Gastrocnemius medialis (tissue), 4 donors: ENCODE measurements around the gene UNC13D.

Source experiments
- POLR2A ChIP-seq, 2 donors: fragments of 450-650 bp; IDR thresholded peaks; one replicate each; pipeline ENCODE4 v1.6.1; 2017; ENCODE audit warnings: antibody characterized with exemption in 2 of 2, mild to moderate bottlenecking in 2 of 2, moderate library complexity in 2 of 2
- TF ChIP-seq, protein P1 (sequence below), 5 experiments: fragments of 450-650 bp in 3 of 5; fragments of 200-600 bp in 2 of 5; sonication (generic) in 2 of 5; IDR thresholded peaks in 4 of 5; conservative IDR thresholded peaks in 1 of 5; 1 replicate in 4 of 5; 2 replicates in 1 of 5; pipeline ENCODE4 v1.5.1; 2016 to 2019; ENCODE audit warnings: antibody characterized with exemption in 5 of 5, mild to moderate bottlenecking in 3 of 5, moderate library complexity in 3 of 5

DNA sequence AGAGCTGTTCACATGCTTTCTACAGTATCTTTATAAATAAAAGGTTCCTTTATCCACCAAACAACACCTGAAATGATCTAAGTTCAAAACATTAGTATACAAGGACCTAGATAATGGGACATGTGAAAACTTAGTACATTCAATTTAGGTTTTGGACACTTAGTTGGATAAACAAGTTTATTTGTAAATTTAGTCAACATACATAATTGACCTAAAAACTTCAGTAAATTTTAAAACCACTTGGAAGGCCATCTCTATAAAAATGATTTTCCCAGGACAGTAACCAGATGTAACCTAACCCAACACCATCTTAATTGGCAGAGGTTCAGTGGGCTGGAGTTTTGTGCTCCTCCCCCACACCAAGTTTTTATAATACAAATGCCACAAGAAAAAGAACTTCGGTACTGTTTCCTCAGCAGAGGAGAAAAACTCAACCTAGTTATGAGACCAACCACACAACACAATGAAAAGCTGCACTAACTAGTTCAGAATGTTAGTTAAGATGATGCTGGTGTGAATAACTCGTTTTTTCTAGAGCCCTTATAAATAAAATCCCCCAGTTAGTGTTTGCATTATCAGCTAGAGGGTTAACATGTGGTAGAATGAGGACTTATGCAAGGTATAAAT lies 66.8 kb downstream of the UNC13D start:
- TF ChIP-seq, protein P1, sequence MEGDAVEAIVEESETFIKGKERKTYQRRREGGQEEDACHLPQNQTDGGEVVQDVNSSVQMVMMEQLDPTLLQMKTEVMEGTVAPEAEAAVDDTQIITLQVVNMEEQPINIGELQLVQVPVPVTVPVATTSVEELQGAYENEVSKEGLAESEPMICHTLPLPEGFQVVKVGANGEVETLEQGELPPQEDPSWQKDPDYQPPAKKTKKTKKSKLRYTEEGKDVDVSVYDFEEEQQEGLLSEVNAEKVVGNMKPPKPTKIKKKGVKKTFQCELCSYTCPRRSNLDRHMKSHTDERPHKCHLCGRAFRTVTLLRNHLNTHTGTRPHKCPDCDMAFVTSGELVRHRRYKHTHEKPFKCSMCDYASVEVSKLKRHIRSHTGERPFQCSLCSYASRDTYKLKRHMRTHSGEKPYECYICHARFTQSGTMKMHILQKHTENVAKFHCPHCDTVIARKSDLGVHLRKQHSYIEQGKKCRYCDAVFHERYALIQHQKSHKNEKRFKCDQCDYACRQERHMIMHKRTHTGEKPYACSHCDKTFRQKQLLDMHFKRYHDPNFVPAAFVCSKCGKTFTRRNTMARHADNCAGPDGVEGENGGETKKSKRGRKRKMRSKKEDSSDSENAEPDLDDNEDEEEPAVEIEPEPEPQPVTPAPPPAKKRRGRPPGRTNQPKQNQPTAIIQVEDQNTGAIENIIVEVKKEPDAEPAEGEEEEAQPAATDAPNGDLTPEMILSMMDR (IDR thresholded peaks at IDR 0.05 in 4 of 5, conservative IDR thresholded peaks at IDR 0.05 in 1 of 5): no peak
- TF ChIP-seq POLR2A (IDR thresholded peaks at IDR 0.05): no peak
